HG03457 (cell line): Measurements from ENCODE around the gene PDZD8.
A peak's percentile ranks its signal among the peaks of the same experiment; 100 is the strongest.

Experiments
- ATAC-seq: cut with Tn5 transposase; IDR thresholded peaks from one replicate; pipeline ENCODE4 v1.9.1; 2021; ENCODE audit warnings: moderate number of reproducible peaks; ENCODE audit not compliant: unreplicated experiment

Gene PDZD8

DNA sequence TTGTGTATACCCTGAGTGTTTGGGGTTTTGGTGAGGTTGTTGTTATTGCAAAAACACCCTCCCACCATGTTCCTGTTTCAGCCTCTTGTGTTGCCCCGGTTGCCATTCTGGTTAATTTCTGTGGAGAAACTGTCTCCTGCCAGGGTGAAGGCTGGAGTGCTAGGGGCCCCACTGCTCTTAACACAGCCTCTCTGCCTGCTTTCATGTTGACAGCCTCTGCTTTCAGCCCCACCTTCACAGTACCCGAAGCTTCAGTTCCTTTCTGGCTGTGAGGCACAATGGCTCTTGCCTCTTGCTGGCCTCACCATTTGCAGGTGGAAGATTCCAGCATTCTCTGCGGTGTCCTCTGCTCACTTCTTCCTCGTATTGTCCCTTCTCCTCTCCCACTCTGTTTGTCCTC is 115.2 kb downstream of the PDZD8 start:
- ATAC-seq: no peak

DNA sequence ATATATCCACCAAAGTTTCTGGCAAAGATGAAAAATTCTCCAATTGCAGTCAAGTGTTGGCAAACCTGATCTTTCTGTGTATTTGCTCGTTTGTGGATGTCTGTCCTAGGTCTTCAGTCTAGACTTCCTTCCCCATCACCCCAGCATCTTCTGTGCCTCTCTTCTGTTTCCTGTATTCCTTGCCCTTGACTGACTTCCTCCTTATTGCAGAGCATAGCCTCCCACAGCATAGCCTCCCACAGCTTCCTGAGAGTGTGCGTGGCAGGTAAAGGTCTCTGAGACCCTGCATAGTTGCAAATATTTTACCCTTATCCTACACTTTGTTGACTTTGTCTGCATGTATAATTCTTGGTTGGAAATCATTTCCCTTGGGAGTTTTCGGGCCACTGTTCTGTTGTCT is 116.0 kb downstream of the PDZD8 start:
- no peak for ATAC-seq

DNA sequence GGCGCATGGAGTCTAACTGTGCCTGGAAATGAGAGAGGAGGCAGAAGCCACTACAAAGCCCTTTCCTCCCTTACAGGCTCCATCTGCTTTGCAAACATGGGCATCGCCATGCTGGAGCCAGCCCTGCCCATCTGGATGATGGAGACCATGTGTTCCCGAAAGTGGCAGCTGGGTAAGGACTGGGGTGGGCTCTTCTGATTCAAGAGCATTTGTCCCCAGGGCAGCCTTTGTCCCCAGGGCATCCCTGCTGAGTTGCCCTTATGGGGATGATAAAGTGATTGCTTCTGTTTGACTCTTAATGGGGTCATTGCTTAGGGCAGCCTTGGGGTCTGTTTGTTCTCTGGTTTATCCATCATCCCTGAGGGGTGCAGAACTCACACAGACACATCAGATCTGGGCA is 117.5 kb downstream of the PDZD8 start:
- no peak for ATAC-seq

DNA sequence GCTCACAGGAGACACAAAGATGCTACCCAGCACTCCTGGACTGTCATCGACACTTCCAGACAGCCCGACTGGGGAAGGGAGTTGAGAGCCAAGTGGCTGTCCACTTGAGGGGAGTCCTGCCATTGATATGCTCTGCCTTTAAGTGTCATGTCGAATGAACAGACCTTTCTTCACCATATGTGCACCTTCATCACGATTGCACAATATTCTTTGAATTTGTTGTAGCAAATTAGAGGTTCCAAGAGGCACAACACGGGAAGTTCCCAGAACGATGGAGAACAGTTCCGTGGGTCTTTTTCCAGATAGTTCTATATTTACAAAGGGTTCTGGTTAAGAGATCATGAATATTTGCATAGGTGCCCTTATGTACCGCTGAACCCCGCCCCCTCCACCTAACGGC is 118.3 kb downstream of the PDZD8 start:
- no peak for ATAC-seq

DNA sequence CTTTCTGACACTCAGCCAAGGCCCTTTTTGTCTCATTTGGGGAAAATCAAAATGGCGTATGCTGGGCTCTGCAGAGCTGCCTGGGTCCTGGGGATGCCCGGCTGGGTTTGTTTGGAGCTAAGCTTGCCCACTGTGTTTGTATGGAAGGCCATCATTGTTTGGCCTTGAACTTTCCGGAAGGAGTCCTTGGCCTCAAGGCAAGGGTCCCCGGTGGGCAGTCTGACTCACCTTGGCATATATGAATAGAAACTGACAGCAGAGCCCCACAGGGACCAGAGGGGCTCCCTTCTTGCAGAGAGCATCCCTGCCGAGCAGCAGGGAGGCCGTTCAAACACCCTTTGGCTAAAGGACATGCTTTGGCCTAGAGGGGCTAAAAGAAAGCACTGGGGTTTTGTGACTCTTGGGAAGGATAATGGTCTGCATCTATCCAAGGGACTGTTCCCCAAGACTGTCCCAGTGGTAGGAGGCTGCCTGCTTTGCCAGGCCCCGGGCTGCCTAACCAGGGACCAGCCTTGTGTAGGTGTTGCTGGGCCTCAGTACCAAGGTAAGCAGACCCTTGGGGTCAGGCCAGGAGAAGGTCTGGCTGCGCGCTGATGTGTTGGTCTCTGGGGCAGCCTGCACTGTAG is 119.3 kb downstream of the PDZD8 start:
- ATAC-seq: no peak

DNA sequence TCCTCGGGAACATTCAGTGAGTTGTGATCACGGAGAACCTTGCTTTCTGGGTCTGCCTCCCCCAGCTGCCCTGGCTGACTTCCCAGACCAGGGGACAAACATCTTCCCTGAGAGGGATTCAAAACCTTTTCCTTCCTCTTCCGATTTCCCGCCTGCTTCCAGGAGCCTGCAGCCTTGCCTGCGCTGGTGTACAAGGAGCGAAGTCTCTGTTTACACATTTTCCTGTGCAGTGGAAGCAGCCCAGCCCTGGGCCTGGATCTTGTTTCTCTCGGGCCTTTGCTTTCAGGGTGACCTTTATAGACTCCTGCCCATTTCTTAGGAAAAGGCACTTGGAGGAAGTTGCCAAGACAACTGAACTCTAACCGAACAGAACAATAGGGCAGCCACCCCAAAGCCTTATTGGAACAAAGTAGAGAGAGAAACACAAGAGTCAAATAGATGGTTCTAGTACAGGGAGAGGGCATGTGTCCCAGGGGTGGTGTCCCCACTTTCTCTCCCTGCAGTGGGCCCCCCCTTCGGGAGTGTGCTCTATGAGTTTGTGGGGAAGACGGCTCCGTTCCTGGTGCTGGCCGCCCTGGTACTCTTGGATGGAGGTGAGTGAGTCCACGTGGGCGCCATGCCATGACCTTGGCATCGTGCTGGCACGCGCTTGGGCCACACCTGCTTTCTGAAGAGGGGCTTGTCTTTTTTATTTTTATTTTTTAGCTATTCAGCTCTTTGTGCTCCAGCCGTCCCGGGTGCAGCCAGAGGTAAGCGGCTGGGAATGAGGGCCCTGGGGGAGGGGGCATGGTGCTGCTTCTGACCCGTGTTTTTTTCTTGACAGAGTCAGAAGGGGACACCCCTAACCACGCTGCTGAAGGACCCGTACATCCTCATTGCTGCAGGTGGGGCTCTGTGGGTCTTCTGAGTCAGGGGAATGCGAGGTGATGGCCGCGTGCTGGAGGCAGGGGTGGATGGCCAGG is 120.2 kb downstream of the PDZD8 start:
- ATAC-seq: no peak

DNA sequence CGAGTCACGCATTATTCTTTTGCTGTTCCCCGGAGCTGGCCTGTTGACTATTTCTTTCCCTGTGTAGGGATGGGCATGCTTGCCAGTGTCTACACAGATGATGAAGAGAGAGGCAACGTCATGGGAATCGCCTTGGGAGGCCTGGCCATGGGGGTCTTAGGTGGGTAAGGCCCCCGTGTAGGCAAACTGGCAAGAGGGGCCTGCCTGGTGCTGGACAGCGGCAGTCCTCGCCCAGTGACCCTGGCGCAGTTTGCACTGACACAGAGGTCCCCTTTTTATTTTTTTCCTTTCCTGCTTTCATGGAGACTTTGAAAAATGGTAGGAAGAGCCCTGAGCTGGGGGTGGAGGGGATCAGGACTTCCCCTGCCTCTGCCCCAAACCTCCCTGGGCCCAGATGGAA is 120.9 kb downstream of the PDZD8 start:
- ATAC-seq: no peak

DNA sequence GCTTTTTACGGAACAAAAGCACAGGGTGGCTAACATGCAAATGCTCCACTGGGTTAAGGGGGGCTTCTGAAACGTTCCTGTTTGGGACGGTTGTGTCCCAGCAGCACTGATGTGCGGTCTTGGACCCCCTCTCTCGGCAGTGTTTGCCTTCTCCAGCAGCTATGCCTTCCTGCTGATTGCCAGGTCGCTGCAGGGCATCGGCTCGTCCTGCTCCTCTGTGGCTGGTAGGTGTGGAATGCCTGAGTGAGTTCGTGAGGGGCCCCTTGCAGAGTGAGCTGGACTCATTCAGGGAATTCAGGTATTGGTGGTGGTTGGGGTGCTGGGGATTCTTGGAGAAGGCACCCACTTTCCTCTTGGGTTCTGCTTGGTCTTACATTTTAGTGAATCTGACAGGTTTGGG is 121.3 kb downstream of the PDZD8 start:
- no peak for ATAC-seq

DNA sequence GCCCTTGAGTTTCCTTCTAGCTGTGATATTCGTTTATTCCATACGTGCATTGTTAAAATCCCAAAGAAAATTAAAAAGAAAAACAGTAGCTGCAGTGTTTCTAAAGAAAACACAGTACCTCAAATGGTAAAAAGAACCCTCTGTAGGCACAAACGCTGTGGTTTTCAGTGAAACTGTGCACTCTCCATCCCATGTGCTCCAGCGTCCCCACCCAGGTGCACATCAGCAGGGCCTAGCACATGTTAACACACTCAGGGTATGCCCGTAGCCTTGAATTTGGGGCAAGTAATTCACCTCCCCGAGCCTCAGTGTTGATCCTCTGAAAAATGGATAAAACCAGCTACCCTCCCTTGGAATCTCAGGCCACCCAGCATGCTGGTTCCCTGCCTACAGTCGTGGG is 124.8 kb downstream of the PDZD8 start:
- ATAC-seq: no peak

DNA sequence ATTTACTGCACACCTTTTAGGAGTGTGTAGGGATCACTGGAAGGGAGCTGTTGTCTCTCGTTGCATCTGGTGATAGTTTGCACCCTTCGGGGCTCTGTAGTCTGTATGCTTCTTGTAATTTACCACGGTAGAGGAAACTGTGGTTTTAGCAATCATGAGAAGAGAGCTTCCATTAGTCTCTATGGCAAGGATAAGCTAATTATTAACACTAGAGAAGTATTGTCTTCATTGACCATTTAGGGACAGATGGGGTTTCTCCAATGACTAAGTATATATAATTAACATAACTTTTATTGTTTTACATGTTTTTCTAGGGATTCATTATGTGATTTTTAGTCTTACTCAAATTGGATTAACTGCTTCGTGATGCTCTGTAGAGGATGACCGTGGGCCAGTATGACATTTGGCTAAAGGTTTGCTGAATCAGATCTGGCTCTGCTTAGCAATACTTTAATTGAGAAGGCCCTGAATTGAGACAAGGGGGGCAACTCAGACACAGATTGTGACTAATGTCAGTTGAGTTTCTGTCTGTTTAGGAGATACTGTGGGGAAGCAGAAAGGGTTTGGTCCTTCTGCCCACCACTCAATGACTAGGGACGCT is 125.6 kb downstream of the PDZD8 start:
- peak; percentile 76 for ATAC-seq

DNA sequence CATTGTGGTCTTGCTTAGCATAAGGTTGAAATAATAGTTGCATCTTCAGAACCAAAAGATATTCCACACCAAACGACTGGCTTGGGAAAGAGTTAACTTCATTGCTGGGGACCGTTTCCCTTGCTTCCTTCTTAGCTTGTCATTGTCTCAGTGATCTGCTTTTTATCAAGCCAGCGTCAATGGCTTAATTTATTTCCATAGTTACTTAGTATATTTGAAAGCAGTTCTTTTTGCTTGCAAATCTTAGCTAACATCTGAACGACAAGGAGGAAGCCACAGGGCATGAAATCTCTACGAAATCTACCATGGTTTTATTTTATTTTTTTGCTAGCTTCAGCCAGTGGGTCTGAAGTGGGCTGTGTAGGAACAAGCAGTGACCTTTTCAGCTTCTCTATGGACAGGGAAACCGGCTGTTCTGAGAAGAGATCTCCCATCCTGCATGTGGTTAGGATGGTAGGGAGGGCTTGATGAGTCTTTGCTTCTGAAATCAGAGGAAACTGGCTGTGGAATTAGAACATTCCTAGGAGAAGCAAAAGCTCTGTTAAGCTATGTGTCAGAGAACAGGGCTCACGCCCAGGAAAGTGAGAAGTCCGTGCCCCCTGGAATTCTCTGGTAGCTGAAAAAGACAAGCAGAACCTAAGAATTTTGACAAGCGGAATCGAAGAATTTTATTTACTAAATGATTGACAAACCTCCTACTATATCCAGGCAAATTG is 126.3 kb downstream of the PDZD8 start:
- ATAC-seq: no peak

DNA sequence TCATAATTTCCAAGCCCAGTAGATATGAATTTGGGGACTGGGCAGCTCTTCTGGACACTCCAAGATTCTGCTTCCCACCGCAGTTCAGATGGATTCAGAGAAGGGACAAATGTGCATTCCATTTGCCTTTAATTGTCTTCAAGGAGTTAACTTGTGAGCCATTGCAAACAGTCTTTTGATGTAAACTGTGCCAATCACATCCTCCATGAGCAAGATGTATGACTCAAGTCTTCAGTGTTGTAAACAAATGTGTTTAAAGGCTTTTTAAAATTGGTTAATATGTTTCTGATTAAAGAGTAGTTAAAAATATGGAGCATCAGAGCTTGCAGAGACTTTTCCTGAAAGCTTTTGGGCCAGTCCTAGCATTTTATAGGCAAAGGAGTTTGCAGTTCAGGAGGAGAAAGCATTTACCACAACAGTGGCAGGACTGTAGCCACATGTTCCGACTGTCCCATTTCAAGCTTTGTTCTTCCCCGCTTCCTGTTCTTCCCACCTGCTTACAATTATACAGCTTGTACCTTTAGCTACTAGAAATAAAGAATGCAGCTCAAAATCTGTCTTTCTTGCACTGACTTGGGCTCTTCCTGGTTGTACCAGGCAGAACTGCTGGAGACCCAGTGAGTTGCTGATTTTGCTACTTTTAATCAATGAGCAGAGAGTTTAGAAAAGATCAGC is 128.1 kb downstream of the PDZD8 start:
- ATAC-seq: no peak

DNA sequence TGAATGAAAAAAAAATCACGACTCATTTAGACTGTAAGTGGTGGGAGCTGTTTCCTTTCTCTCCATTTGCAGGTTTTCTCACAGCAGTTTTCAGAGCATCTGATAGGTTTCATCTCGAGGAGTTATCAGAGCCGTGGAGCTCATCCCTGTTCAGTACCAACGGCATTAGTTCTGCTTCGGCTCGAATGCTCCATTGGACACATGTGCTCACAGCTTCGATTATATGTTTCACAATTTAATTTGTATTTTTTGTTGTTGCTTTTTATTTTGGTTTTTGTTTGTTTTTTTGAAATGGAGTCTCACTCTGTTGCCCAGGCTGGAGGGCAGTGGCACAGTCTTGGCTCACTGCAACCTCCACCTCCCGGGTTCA is 132.8 kb downstream of the PDZD8 start:
- ATAC-seq: no peak

DNA sequence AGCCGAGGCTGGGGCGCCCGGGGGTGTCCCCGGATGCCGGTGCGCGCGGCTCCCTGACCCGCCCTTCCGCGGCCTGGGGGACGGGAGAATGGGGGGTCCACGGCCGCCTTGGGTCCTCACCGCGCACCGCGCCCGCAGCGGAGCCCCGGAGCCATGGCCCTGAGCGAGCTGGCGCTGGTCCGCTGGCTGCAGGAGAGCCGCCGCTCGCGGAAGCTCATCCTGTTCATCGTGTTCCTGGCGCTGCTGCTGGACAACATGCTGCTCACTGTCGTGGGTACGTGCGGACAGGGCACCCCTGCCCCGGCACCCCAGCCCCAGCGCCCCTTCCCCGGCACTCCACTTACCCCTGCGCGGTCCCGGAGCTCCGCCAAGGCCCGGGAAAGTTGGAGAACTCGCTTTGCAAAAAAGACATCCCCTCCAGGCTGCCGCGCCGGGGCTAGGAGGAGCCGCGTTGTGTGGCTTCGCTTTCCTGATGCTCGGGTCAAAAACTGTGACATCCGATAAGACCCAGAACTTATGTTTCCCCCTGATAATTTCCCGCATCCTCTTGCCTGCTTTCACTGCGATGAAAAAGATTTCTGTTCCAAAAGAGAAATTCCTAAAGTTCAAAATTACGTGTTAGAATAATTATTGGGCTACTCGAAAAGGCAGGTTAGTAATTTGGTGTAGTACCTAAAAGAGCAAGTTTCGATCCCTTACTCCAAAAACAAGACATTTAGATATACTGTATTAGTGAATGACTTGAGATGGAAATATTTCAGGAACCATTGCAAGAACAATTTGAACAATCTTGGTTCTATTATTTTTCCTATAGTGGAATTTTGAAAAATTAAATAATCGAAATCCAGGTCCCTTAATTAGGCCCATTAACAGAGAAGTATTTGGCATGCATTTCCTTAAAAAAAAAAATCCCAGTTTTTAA is 133.4 kb downstream of the PDZD8 start:
- ATAC-seq: no peak

DNA sequence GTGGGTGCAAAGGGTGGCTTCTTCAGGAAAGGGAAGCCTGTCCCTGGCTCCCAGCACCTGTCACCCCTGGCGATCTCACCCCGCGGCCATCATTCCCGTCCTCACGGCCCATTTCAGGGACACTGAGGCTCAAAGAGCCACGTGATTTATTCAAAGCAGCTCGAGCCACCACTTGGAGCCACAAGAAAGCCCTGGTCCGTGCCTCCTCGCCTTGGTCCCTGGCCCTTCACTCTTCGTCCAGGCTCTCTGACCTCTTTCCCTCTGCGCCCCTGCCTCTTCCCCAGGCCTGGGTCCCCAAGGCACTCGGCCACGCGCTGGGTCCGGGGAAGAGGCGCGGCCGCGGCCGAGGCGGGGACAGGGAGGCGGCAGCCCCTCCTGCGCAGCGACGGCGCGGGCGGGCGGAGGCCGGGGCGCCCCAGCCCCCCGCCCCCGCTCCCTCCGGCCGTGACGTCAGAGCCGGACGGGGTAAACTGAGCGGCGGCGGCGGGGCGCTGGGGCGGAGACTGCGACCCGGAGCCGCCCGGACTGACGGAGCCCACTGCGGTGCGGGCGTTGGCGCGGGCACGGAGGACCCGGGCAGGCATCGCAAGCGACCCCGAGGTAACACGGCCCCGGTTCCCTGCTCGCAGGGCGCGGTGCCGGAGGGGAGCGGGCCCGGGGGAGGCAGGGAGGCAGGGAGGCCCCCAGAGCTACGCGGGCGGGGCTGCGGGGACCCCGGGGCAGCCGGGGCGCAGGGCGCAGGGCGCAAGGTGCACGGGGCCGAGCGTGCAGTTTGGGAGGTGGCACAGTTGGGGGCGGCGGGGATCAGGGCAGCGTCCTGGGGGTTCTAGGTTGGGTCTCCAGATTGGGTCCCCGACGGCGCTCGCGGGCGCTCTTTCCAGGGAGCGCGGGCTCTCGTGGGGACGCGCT is 134.4 kb downstream of the PDZD8 start, which contains the start of gene SLC18A2:
Gene SLC18A2 (plus strand): TSS at position 494 of the 909 bp plus-strand sequence. CDS start 580 bp downstream, outside the sequence.
- ATAC-seq: no peak

DNA sequence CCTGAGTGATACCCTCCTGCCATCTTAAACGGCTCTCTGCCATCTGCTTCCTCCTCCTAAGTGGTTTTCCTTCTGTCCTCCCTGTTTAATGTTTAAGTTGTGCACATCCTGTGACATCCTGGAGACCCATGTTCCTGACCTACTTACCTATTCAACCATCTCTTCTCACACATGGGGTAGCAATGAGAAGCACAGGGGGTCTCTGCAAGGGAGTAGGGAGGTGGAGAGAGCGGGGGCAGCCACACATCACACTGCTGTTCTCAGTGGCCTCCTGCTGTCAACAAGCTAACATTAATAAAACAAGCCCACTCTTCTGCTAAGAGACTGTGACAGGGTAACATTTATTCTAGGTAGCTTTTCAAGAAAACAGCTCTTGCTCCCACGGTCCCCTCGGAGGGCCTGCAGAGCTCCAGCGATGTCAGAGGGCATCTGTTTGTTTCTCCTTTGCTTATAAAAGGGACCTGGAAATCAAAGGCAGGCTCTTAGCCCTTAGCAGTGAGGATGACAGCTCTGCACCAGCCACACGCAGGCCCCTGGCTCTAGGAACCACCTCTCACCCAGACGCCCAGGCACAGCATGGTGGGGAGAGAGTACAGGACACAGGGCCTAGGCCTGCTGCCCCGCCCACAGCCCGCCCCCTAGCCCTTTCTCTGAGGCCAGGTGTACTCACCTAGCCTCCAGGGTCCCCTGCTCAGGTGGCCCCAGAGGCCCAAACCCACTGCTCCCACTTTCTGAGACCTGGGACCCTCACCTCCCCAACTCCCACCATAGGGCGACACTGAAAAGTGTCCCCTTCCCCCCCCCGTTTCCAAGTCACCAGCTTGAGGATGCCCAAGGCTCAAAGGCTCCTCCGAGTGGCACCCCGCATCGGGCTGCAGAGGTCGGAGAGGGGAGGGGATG is 135.3 kb downstream of the PDZD8 start:
- ATAC-seq: no peak

DNA sequence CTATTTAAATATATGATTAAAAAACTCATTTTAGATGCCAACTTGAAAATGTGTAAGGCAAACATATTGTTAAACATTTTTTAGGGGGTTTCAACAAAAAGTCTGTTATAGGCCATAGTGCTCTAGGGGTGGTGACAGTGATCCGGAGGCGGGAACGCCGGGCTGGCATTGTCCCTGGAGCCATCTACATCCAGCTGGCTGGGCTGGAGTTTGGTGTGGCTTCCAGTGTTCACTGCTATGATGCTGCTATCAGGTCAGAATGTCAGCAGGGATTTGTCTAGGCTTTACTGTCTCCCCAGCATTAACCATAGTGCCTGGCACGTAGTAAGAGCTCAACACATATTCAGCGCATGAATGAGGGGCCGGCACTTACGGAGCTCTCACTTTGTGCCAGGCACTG is 136.2 kb downstream of the PDZD8 start:
- ATAC-seq: no peak
